ENCODE results near the gene PLCD3.

Gene PLCD3

DNA sequence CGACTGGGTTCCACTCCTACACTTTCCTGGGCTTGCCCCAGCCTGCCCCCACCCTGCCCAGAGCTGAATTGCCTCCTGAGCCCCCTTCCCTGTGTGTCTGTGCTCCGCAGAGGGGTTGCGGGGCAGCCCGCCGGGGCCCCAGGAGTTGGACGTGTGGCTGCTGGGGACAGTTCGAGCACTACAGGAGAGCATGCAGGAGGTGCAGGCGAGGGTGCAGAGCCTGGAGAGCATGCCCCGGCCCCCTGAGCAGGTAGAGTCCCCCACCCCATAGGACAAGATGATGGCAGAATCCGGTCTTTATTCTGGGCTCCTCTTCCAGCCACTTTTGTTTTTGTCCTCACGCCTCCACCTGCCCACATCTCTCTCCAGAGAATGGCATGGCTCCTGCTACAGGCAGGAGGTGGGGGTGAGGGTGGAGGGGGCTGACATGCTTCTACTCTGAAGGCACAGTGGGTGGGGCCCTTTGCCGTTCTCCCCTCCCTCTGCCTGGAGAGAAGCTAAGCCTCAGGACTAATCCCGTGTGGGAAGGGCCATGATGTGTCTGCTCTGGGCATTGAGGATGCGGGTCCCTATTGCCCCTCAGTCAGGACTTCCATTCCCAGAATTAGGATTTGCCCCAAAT lies 6.7 kb upstream of the PLCD3 start:
- WGBS = 77% methylated on average over 11 of the region's 14 CpGs
- Histone ChIP-seq H3K18ac (ENCODE audit: low read depth in 1 of 2, low read length in 2 of 2) (no peak overlapping the region), H2BK5ac (ENCODE audit: low read depth, low read length, poor library complexity, severe bottlenecking) (no peak overlapping the region), H3K9me3 (ENCODE audit: control insufficient read depth, low read length) (no peaks in the 10 kb centered on the region), H3K4me3 (ENCODE audit: insufficient read depth in 1 of 2, low read depth in 1 of 2, low read length in 2 of 2) (no peak overlapping the region), H3K4me2 (ENCODE audit: low read length, poor library complexity, severe bottlenecking) (no peak overlapping the region), H2BK120ac (ENCODE audit: low read depth, low read length) (no peak overlapping the region), H3K9ac (ENCODE audit: low read length) (no peak overlapping the region), H3K79me1 (replicated peaks; ENCODE audit: low read length, poor library complexity, severe bottlenecking) (peaks cover 11% of the 10 kb centered on the region), H2AFZ (ENCODE audit: low read depth, low read length) (no peak overlapping the region), H2BK12ac (ENCODE audit: low read length in 2 of 2) (no peak overlapping the region), H3K23ac (ENCODE audit: low read length in 2 of 2) (no peak overlapping the region), H4K8ac (ENCODE audit: low read length) (no peak overlapping the region), H3K27me3 (ENCODE audit: control insufficient read depth in 1 of 2, insufficient read depth in 1 of 2, low read length in 2 of 2) (no peaks in the 10 kb centered on the region), H2BK15ac (ENCODE audit: low read depth, poor library complexity, severe bottlenecking) (no peak overlapping the region), H3K4ac (ENCODE audit: low read depth in 1 of 2, low read length in 2 of 2) (no peak overlapping the region), H4K91ac (ENCODE audit: low read length) (no peak overlapping the region), H3K4me1 (ENCODE audit: control insufficient read depth, insufficient read depth, low read depth, low read length) (peaks cover 22% of the 10 kb centered on the region), H3K14ac (ENCODE audit: low read length in 2 of 2) (no peak overlapping the region), H3K27ac (ENCODE audit: low read length, poor library complexity, severe bottlenecking) (no peak overlapping the region), H2AK5ac (ENCODE audit: low read length, severe bottlenecking) (no peak overlapping the region), H3K36me3 (ENCODE audit: control insufficient read depth in 1 of 2, insufficient read depth in 2 of 2, low read depth in 1 of 2, low read length in 2 of 2) (peaks cover 0 to 3% of the 10 kb centered on the region in 2 experiments)
- no peak for DNase-seq

DNA sequence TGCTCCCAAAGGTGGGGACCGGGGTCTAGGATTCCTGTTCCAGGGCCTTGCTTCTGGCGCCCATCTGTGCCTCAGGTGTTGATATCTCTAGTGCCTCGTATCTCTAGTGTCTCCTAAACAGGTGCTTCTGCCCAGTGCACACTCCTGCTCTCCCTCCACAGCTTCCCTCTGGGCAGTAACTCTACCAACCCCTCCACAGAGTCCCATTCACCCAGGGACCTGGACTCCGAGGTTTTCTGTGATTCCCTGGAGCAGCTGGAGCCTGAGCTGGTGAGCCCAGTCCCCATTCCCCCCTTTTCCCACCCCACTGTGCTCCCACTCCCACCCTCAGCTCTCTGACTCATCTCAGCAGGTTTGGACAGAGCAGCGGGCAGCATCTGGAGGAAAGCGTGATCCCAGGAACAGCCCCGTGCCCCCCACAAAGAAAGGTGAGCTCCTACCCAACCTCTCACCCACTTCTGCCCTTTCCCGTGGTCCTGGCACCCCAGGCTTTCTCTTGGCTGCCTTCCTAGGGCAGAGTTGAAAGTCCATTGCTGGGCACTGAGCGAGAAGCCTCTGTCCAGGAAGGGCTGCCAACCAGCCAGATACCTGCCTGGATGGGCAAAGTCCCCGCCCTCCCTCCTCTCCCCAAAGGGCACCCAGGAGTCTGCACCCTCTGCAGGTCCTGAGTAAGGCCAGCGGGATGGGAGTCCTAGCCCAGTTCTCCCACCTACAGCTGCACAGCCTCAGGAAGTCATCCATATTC lies 5.4 kb upstream of the PLCD3 start:
- H4K91ac ChIP-seq (ENCODE audit: low read length) = no peak overlapping the region
- H3K9me3 ChIP-seq (ENCODE audit: control insufficient read depth, low read length) = no peaks in the 10 kb centered on the region
- H3K14ac ChIP-seq (ENCODE audit: low read length in 2 of 2) = no peak overlapping the region
- H2BK120ac ChIP-seq (ENCODE audit: low read depth, low read length) = no peak overlapping the region
- H3K27me3 ChIP-seq (ENCODE audit: control insufficient read depth in 1 of 2, insufficient read depth in 1 of 2, low read length in 2 of 2) = no peaks in the 10 kb centered on the region
- 92% methylated on average over 10 of the region's 11 CpGs for WGBS
- H2BK5ac ChIP-seq (ENCODE audit: low read depth, low read length, poor library complexity, severe bottlenecking) = no peak overlapping the region
- no peak overlapping the region for H2BK12ac ChIP-seq (ENCODE audit: low read length in 2 of 2)
- no peak overlapping the region for H3K27ac ChIP-seq (ENCODE audit: low read length, poor library complexity, severe bottlenecking)
- H3K4me2 ChIP-seq (ENCODE audit: low read length, poor library complexity, severe bottlenecking) = no peak overlapping the region
- H2AFZ ChIP-seq (ENCODE audit: low read depth, low read length) = no peak overlapping the region
- H2BK15ac ChIP-seq (ENCODE audit: low read depth, poor library complexity, severe bottlenecking) = no peak overlapping the region
- no peak overlapping the region for H3K18ac ChIP-seq (ENCODE audit: low read depth in 1 of 2, low read length in 2 of 2)
- no peak overlapping the region for H3K9ac ChIP-seq (ENCODE audit: low read length)
- no peak overlapping the region for H3K4ac ChIP-seq (ENCODE audit: low read depth in 1 of 2, low read length in 2 of 2)
- peaks cover 0 to 3% of the 10 kb centered on the region in 2 experiments for H3K36me3 ChIP-seq (ENCODE audit: control insufficient read depth in 1 of 2, insufficient read depth in 2 of 2, low read depth in 1 of 2, low read length in 2 of 2)
- no peak overlapping the region for H3K4me3 ChIP-seq (ENCODE audit: insufficient read depth in 1 of 2, low read depth in 1 of 2, low read length in 2 of 2)
- H3K79me1 ChIP-seq (replicated peaks; ENCODE audit: low read length, poor library complexity, severe bottlenecking) = peaks cover 13% of the 10 kb centered on the region
- H3K23ac ChIP-seq (ENCODE audit: low read length in 2 of 2) = no peak overlapping the region
- DNase-seq = no peak
- H2AK5ac ChIP-seq (ENCODE audit: low read length, severe bottlenecking) = no peak overlapping the region
- no peak overlapping the region for H4K8ac ChIP-seq (ENCODE audit: low read length)
- peaks cover 17% of the 10 kb centered on the region for H3K4me1 ChIP-seq (ENCODE audit: control insufficient read depth, insufficient read depth, low read depth, low read length)

DNA sequence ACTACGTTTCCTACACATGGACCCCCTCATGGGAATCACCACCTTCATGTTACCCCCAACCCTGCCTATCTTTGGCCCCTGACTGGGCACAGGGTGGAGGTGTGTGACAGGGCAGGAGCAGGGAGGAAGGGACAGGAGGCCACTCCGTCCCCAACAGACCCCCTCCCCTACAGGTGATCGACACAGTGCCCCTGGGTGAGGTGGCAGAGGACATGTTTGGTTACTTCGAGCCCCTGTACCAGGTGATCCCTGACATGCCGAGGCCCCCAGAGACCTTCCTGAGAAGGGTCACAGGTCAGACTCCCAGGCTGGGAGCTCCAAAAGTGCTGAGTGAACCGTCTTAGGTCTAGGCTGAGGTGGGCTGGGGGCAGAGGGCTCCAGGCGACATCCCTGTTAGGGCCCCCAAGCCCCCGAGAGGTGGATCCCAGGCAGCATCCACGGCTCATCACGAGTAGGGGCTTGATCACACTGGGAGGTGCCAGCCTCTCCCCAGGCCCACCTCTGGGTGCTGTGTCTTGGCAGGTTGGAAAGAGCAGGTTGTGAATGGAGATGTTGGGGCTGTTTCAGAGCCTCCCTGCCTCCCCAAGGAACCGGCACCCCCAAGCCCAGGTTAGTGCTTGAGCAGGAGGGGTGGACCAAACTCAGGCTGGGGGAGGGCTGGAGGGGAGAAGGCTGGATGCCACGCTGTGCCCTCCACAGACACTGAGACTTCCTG lies 4.7 kb upstream of the PLCD3 start:
- Histone ChIP-seq H3K9ac (ENCODE audit: low read length) (peak overlapping the region; percentile 87), H4K91ac (ENCODE audit: low read length) (no peak overlapping the region), H3K14ac (ENCODE audit: low read length in 2 of 2) (no peak overlapping the region), H3K23ac (ENCODE audit: low read length in 2 of 2) (no peak overlapping the region), H4K8ac (ENCODE audit: low read length) (no peak overlapping the region), H3K4me1 (ENCODE audit: control insufficient read depth, insufficient read depth, low read depth, low read length) (peaks cover 18% of the 10 kb centered on the region), H3K36me3 (ENCODE audit: control insufficient read depth in 1 of 2, insufficient read depth in 2 of 2, low read depth in 1 of 2, low read length in 2 of 2) (peaks cover 0 to 3% of the 10 kb centered on the region in 2 experiments), H3K18ac (ENCODE audit: low read depth in 1 of 2, low read length in 2 of 2) (no peak overlapping the region), H2BK120ac (ENCODE audit: low read depth, low read length) (no peak overlapping the region), H3K4ac (ENCODE audit: low read depth in 1 of 2, low read length in 2 of 2) (no peak overlapping the region), H2BK15ac (ENCODE audit: low read depth, poor library complexity, severe bottlenecking) (no peak overlapping the region), H2AK5ac (ENCODE audit: low read length, severe bottlenecking) (no peak overlapping the region), H2BK5ac (ENCODE audit: low read depth, low read length, poor library complexity, severe bottlenecking) (no peak overlapping the region), H3K9me3 (ENCODE audit: control insufficient read depth, low read length) (no peaks in the 10 kb centered on the region), H3K4me2 (ENCODE audit: low read length, poor library complexity, severe bottlenecking) (no peak overlapping the region), H2AFZ (ENCODE audit: low read depth, low read length) (no peak overlapping the region), H3K4me3 (ENCODE audit: insufficient read depth in 1 of 2, low read depth in 1 of 2, low read length in 2 of 2) (peak overlapping the region in 1 of 2 experiments; percentile 94), H2BK12ac (ENCODE audit: low read length in 2 of 2) (no peak overlapping the region), H3K79me1 (replicated peaks; ENCODE audit: low read length, poor library complexity, severe bottlenecking) (peaks cover 13% of the 10 kb centered on the region), H3K27ac (ENCODE audit: low read length, poor library complexity, severe bottlenecking) (no peak overlapping the region), H3K27me3 (ENCODE audit: control insufficient read depth in 1 of 2, insufficient read depth in 1 of 2, low read length in 2 of 2) (no peaks in the 10 kb centered on the region)
- DNase-seq = no peak
- WGBS = 89% methylated on average over 9 of the region's 12 CpGs

All from mesenchymal stem cell (in vitro differentiated cells and primary cell).